ENCODE data around the gene MRPL46. TPM values are rescaled to one million over a fixed set of nuclear protein-coding genes. Genes with fewer than 3 reads are reported as not detected.

Gene MRPL46
- polyA plus RNA-seq, result 32.8 and 41.0 TPM in 2 replicates
- 16.3 and 22.8 TPM in 2 replicates for polyA minus RNA-seq

DNA sequence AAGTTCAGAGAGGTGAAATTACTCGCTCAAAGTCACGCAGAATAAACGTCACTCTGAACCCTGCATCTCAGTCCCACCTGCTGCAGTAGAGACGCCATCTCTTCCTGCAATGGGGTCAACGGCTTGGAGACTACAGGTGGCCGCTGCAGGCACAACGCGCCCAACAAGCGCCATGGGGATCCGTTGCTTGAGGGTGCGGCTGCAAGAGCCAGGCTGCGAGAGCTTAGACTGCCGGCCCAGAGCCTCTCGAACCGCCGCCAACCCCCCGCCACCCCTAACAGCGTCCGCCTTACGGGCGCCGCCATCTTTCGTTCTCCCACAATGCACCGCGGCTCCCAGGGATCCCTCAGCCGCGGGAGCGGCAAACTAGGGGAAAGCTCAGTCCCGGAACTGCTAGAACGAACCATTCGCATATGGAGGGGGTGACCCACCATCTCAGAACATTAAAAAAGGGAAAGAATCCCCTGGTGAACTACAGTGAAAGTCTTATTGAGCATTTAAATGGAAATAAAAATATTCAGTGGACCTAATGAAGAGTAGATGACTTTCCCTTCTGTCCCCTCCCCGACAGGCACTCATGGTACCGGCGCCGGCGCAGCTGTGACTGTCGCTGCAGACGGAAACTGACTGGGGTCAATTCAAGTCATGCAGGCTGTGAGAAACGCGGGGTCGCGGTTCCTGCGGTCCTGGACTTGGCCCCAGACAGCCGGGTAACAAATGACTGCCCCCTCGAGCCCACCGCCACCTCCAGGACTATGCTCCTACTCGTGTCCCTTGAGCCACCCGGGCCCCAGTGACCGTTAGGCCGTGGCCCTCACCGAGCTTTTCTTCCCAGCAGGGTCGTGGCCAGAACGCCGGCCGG is at the start of gene MRPL46, which contains the start of gene MRPS11:
MRPL46 (minus strand) TSS at position 316 of the 862 bp plus-strand sequence; CDS start at position 305, 11 bp downstream.
MRPS11 (plus strand) TSS at position 636 of the 862 bp plus-strand sequence; CDS start at position 646, 10 bp downstream.
- Histone ChIP-seq H3F3A (ENCODE audit: insufficient read depth, low read length, poor library complexity, severe bottlenecking) (no peaks in the 10 kb centered on the region), H3K27ac (ENCODE audit: low read length) (peak within 1 kb of the TSS; percentile 73), H3K9ac (ENCODE audit: low read length) (peak within 1 kb of the TSS; percentile 77), H3K9me2 (ENCODE audit: insufficient read depth, low read length) (no peaks in the 10 kb centered on the region), H4K20me1 (ENCODE audit: insufficient read depth) (no peaks in the 10 kb centered on the region), H3K36me3 (ENCODE audit: insufficient read depth, low read length) (no peaks in the 10 kb centered on the region), H3K9me3 (ENCODE audit: low read length) (no peaks in the 10 kb centered on the region), H3K79me2 (replicated peaks; ENCODE audit: insufficient read depth, low read length) (peaks cover 28% of the 10 kb centered on the region), H2AFZ (ENCODE audit: low read depth, low read length) (peak within 1 kb of the TSS; percentile 63), H3K4me3 (ENCODE audit: low read length) (peak within 1 kb of the TSS; percentile 84), H3K4me2 (ENCODE audit: low read length) (peak within 1 kb of the TSS; percentile 87), H3K27me3 (ENCODE audit: insufficient read depth, low read depth, low read length) (no peaks in the 10 kb centered on the region)
- peak; percentile 81 for TF ChIP-seq POLR2AphosphoS5 (IDR thresholded peaks at IDR 0.05)
- no peak for TF ChIP-seq EZH2 (IDR thresholded peaks at IDR 0.05; ENCODE audit: borderline replicate concordance, insufficient read depth, low read length, poor library complexity, severe bottlenecking)
- TF ChIP-seq EP300 (conservative IDR thresholded peaks at IDR 0.05; ENCODE audit: poor library complexity, severe bottlenecking), result peak; percentile 62
- peak; percentile 28 for TF ChIP-seq SMC3 (conservative IDR thresholded peaks at IDR 0.05; ENCODE audit: poor library complexity)
- TF ChIP-seq RAD21 (conservative IDR thresholded peaks at IDR 0.05), result no peak
- TF ChIP-seq, protein P1, sequence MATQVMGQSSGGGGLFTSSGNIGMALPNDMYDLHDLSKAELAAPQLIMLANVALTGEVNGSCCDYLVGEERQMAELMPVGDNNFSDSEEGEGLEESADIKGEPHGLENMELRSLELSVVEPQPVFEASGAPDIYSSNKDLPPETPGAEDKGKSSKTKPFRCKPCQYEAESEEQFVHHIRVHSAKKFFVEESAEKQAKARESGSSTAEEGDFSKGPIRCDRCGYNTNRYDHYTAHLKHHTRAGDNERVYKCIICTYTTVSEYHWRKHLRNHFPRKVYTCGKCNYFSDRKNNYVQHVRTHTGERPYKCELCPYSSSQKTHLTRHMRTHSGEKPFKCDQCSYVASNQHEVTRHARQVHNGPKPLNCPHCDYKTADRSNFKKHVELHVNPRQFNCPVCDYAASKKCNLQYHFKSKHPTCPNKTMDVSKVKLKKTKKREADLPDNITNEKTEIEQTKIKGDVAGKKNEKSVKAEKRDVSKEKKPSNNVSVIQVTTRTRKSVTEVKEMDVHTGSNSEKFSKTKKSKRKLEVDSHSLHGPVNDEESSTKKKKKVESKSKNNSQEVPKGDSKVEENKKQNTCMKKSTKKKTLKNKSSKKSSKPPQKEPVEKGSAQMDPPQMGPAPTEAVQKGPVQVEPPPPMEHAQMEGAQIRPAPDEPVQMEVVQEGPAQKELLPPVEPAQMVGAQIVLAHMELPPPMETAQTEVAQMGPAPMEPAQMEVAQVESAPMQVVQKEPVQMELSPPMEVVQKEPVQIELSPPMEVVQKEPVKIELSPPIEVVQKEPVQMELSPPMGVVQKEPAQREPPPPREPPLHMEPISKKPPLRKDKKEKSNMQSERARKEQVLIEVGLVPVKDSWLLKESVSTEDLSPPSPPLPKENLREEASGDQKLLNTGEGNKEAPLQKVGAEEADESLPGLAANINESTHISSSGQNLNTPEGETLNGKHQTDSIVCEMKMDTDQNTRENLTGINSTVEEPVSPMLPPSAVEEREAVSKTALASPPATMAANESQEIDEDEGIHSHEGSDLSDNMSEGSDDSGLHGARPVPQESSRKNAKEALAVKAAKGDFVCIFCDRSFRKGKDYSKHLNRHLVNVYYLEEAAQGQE (IDR thresholded peaks at IDR 0.05; ENCODE audit: borderline replicate concordance), result peak; percentile 79
- TF ChIP-seq, protein P2, sequence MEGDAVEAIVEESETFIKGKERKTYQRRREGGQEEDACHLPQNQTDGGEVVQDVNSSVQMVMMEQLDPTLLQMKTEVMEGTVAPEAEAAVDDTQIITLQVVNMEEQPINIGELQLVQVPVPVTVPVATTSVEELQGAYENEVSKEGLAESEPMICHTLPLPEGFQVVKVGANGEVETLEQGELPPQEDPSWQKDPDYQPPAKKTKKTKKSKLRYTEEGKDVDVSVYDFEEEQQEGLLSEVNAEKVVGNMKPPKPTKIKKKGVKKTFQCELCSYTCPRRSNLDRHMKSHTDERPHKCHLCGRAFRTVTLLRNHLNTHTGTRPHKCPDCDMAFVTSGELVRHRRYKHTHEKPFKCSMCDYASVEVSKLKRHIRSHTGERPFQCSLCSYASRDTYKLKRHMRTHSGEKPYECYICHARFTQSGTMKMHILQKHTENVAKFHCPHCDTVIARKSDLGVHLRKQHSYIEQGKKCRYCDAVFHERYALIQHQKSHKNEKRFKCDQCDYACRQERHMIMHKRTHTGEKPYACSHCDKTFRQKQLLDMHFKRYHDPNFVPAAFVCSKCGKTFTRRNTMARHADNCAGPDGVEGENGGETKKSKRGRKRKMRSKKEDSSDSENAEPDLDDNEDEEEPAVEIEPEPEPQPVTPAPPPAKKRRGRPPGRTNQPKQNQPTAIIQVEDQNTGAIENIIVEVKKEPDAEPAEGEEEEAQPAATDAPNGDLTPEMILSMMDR (IDR thresholded peaks at IDR 0.05; ENCODE audit: poor library complexity, severe bottlenecking), result no peak
- peak; percentile 80 for TF ChIP-seq TAF1 (IDR thresholded peaks at IDR 0.05; ENCODE audit: low read depth)
- peak; percentile 98 for TF ChIP-seq MXI1 (conservative IDR thresholded peaks at IDR 0.05; ENCODE audit: poor library complexity, severe bottlenecking)

DNA sequence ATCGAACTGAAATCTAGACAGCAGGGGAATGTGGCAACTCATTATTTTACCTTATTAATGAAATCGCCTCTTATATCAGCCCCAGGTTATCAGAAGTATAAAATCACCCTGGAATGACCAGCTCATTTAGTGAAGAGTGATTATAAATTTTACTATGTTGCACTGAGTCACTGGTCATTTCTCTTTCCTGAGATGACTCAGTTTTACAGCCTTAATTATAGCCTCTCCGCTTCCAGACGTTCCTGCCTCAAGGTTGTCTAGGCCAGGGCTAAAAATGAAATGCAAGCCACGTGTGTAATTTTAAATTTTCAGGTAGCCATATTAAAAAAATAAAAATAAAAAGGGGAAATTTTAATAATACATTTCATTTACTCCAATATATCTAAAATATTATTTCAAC is 46.0 kb upstream of the MRPL46 start:
- Histone ChIP-seq H3K9ac (ENCODE audit: low read length) (no peak overlapping the region), H3K4me3 (ENCODE audit: low read length) (no peak overlapping the region), H3K27ac (ENCODE audit: low read length) (no peak overlapping the region), H3K36me3 (ENCODE audit: insufficient read depth, low read length) (no peaks in the 10 kb centered on the region), H3K9me2 (ENCODE audit: insufficient read depth, low read length) (no peaks in the 10 kb centered on the region), H3K79me2 (replicated peaks; ENCODE audit: insufficient read depth, low read length) (no peaks in the 10 kb centered on the region), H3K9me3 (ENCODE audit: low read length) (no peaks in the 10 kb centered on the region), H3F3A (ENCODE audit: insufficient read depth, low read length, poor library complexity, severe bottlenecking) (no peaks in the 10 kb centered on the region), H3K4me2 (ENCODE audit: low read length) (no peak overlapping the region), H2AFZ (ENCODE audit: low read depth, low read length) (no peak overlapping the region), H4K20me1 (ENCODE audit: insufficient read depth) (no peaks in the 10 kb centered on the region), H3K27me3 (ENCODE audit: insufficient read depth, low read depth, low read length) (no peaks in the 10 kb centered on the region)
- TF ChIP-seq POLR2AphosphoS5 (IDR thresholded peaks at IDR 0.05), result no peak
- TF ChIP-seq RAD21 (conservative IDR thresholded peaks at IDR 0.05), result no peak
